Thyroid gland (tissue), 4 donors: Measurements from ENCODE around the gene TCF7L2.

Experiments used
- CTCF ChIP-seq, 6 experiments: fragments of 200-600 bp in 3 of 6; fragments of 450-650 bp in 3 of 6; sonication (generic) in 3 of 6; IDR thresholded peaks; one replicate each; pipeline ENCODE4 v1.5.1; 2016 to 2019; ENCODE audit warnings: antibody characterized with exemption in 6 of 6, mild to moderate bottlenecking in 2 of 6, inconsistent platforms in 1 of 6, moderate library complexity in 1 of 6
- POLR2A ChIP-seq, 2 donors: fragments of 450-650 bp; IDR thresholded peaks; one replicate each; pipeline ENCODE4 v1.6.1; 2017; ENCODE audit warnings: antibody characterized with exemption in 2 of 2, mild to moderate bottlenecking in 2 of 2, moderate library complexity in 1 of 2

- TF ChIP-seq CTCF (IDR thresholded peaks at IDR 0.05) (no peak), POLR2A (IDR thresholded peaks at IDR 0.05) (no peak)
These were observed 10.2 kb downstream of the TCF7L2 start for GRCh38 chr10:112960151-112960681.
